CD14-positive monocyte (primary cell): ENCODE measurements around the gene C8B. TPM values are rescaled to one million over a fixed set of nuclear protein-coding genes. Genes with fewer than 3 reads are reported as not detected.

Experiments
- DNase-seq, 3 donors: peaks; one replicate each; pipeline ENCODE4 v3.0.0-alpha.2; 2011 to 2022
- H2AFZ ChIP-seq: 2 replicates; pipeline ENCODE4 v1.6.0; 2012; ENCODE audit warnings: mild to moderate bottlenecking, low read depth, low read length, inconsistent platforms; ENCODE audit not compliant: insufficient read depth, poor library complexity, severe bottlenecking
- H3K27ac ChIP-seq, 2 donors: 1 replicate in 1 of 2; 2 replicates in 1 of 2; pipeline ENCODE4 v1.5.1; 2012 to 2013; ENCODE audit warnings: low read length in 2 of 2, control low read depth in 1 of 2, inconsistent platforms in 1 of 2, low read depth in 1 of 2, mild to moderate bottlenecking in 1 of 2
- H3K27me3 ChIP-seq, 2 donors: one replicate each; pipeline versions ENCODE4 v1.6.0 to v1.6.1; 2011 to 2013; ENCODE audit warnings: low read length in 2 of 2; ENCODE audit not compliant: control insufficient read depth in 2 of 2, insufficient read depth in 2 of 2
- H3K36me3 ChIP-seq, 2 donors: replicated peaks in 1 of 2; 1 replicate in 1 of 2; 2 replicates in 1 of 2; pipeline versions ENCODE4 v1.5.1 to v1.6.1; 2012 to 2013; ENCODE audit warnings: low read length in 2 of 2, control low read depth in 1 of 2, inconsistent platforms in 1 of 2, mild to moderate bottlenecking in 1 of 2; ENCODE audit not compliant: insufficient read depth in 2 of 2, control insufficient read depth in 1 of 2
- H3K4me1 ChIP-seq, 2 donors: 1 replicate in 1 of 2; 2 replicates in 1 of 2; pipeline versions ENCODE4 v1.5.1 to v1.6.1; 2012 to 2013; ENCODE audit warnings: low read length in 2 of 2, control low read depth in 1 of 2, inconsistent platforms in 1 of 2, mild to moderate bottlenecking in 1 of 2, moderate library complexity in 1 of 2; ENCODE audit not compliant: insufficient read depth in 2 of 2, control insufficient read depth in 1 of 2
- H3K4me2 ChIP-seq: replicated peaks from 2 replicates; pipeline ENCODE3; 2012; ENCODE audit warnings: low read length, moderate library complexity, mild to moderate bottlenecking; ENCODE audit not compliant: poor library complexity, severe bottlenecking; ENCODE audit errors: extremely low read depth
- H3K4me3 ChIP-seq, 3 experiments: fragments of 200-600 bp in 1 of 3; sonication (generic) in 1 of 3; replicated peaks in 1 of 3; 1 replicate in 2 of 3; 2 replicates in 1 of 3; pipeline ENCODE4 v1.5.1; 2011 to 2013; ENCODE audit warnings: low read length in 3 of 3, mild to moderate bottlenecking in 3 of 3, control low read depth in 2 of 3, low read depth in 2 of 3, inconsistent platforms in 1 of 3, moderate library complexity in 1 of 3
- H3K79me2 ChIP-seq: 2 replicates; pipeline ENCODE4 v1.6.0; 2012; ENCODE audit warnings: mild to moderate bottlenecking, control low read depth, inconsistent platforms, low read length, moderate library complexity; ENCODE audit not compliant: insufficient read depth
- H3K9ac ChIP-seq: 2 replicates; pipeline ENCODE4 v1.6.0; 2017; ENCODE audit warnings: low read length, mild to moderate bottlenecking; ENCODE audit not compliant: insufficient read depth, poor library complexity, severe bottlenecking
- H3K9me3 ChIP-seq, 2 donors: replicated peaks in 1 of 2; 1 replicate in 1 of 2; 2 replicates in 1 of 2; pipeline versions ENCODE4 v1.5.1 to v1.6.1; 2012 to 2013; ENCODE audit warnings: low read length in 2 of 2, control low read depth in 1 of 2; ENCODE audit not compliant: control insufficient read depth in 1 of 2, insufficient read depth in 1 of 2
- H4K20me1 ChIP-seq: 2 replicates; pipeline ENCODE4 v1.6.0; 2012; ENCODE audit warnings: mild to moderate bottlenecking, low read length, control low read depth, moderate library complexity; ENCODE audit not compliant: insufficient read depth
- H3K27ac Mint-ChIP-seq, 7 donors: one replicate each; pipeline ENCODE4 v1.8.0; 2020; ENCODE audit warnings: mild to moderate bottlenecking in 7 of 7, mixed read lengths in 7 of 7, moderate library complexity in 6 of 7, inconsistent platforms in 2 of 7
- H3K27me3 Mint-ChIP-seq, 3 donors: one replicate each; pipeline ENCODE4 v1.8.0; 2021 to 2022; ENCODE audit warnings: low read depth in 3 of 3, mild to moderate bottlenecking in 3 of 3, mixed read lengths in 3 of 3, moderate library complexity in 3 of 3, inconsistent platforms in 1 of 3
- H3K36me3 Mint-ChIP-seq, 2 donors: one replicate each; pipeline ENCODE4 v1.8.0; 2020; ENCODE audit warnings: mixed read lengths in 2 of 2, inconsistent platforms in 1 of 2, mild to moderate bottlenecking in 1 of 2
- H3K4me1 Mint-ChIP-seq: one replicate; pipeline ENCODE4 v1.8.0; 2020; ENCODE audit warnings: mild to moderate bottlenecking, mixed read lengths
- H3K4me3 Mint-ChIP-seq, 2 donors: one replicate each; pipeline ENCODE4 v1.8.0; 2020; ENCODE audit warnings: mild to moderate bottlenecking in 2 of 2, mixed read lengths in 2 of 2, moderate library complexity in 1 of 2
- H3K9me3 Mint-ChIP-seq, 7 donors: one replicate each; pipeline ENCODE4 v1.8.0; 2020 to 2022; ENCODE audit warnings: mixed read lengths in 7 of 7, mild to moderate bottlenecking in 6 of 7, moderate library complexity in 6 of 7, inconsistent platforms in 2 of 7
- WGBS: methylation state at CpG from one replicate; pipeline ENCODE4 v1.1.5; 2013; ENCODE audit warnings: missing lambda C conversion rate; ENCODE audit not compliant: insufficient coverage; 5-methylcytosine and 5-hydroxymethylcytosine counted together
- intact Hi-C, 2 donors: fragments of 100-400 bp; cut with micrococcal nuclease; formaldehyde crosslinking; loops; one replicate each; pipeline versions ENCODE4 v1.15.0 to v1.15.1; 2023
- polyA plus RNA-seq, 3 donors: library from polyadenylated mRNA; depleted of rRNA in 1 of 3; unstranded in 2 of 3; stranded (reverse) in 1 of 3; fragments of 300-500 nt in 2 of 3; fragments of >200 nt in 1 of 3; fragmentation: Illumina TruSeq in 2 of 3; gene quantifications; 1 replicate in 2 of 3; 2 replicates in 1 of 3; pipeline ENCODE4 v1.2.3, GENCODE V29; 2012 to 2021
- TF ChIP-seq, protein P1 (sequence below): fragments of 200-600 bp; IDR thresholded peaks from one replicate; pipeline ENCODE4 v1.8.0; 2022; ENCODE audit warnings: antibody characterized with exemption, mild to moderate bottlenecking

C8B gene
- polyA plus RNA-seq, 3 donors: not detected

GRCh38 chr1:56911098-56911938 is 54.5 kb downstream of the C8B start:
- H3K4me2 ChIP-seq: no peak overlapping the region
- no peak overlapping the region for H3K9ac ChIP-seq
- 89% methylated on average over 5 of the region's 7 CpGs for WGBS
- Mint-ChIP-seq H3K9me3 (peaks cover 0 to 10% (median 2%) of the 10 kb centered on the region in 7 donors), H3K4me1 (peaks cover 31% of the 10 kb centered on the region), H3K4me3 (no peak overlapping the region), H3K27me3 (peaks cover 0 to 5% (median 1%) of the 10 kb centered on the region in 3 donors), H3K36me3 (no peaks in the 10 kb centered on the region), H3K27ac (no peak overlapping the region)
- no peak overlapping the region for H2AFZ ChIP-seq
- intact Hi-C loops: no loop called here
- TF ChIP-seq, protein P1, sequence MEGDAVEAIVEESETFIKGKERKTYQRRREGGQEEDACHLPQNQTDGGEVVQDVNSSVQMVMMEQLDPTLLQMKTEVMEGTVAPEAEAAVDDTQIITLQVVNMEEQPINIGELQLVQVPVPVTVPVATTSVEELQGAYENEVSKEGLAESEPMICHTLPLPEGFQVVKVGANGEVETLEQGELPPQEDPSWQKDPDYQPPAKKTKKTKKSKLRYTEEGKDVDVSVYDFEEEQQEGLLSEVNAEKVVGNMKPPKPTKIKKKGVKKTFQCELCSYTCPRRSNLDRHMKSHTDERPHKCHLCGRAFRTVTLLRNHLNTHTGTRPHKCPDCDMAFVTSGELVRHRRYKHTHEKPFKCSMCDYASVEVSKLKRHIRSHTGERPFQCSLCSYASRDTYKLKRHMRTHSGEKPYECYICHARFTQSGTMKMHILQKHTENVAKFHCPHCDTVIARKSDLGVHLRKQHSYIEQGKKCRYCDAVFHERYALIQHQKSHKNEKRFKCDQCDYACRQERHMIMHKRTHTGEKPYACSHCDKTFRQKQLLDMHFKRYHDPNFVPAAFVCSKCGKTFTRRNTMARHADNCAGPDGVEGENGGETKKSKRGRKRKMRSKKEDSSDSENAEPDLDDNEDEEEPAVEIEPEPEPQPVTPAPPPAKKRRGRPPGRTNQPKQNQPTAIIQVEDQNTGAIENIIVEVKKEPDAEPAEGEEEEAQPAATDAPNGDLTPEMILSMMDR: no peak
- H3K9me3 ChIP-seq: no peaks in the 10 kb centered on the region
- peaks cover 21% of the 10 kb centered on the region in 2 donors for H3K4me1 ChIP-seq
- no peaks in the 10 kb centered on the region for H4K20me1 ChIP-seq
- H3K27me3 ChIP-seq: no peaks in the 10 kb centered on the region
- no peak overlapping the region for H3K27ac ChIP-seq
- no peak for DNase-seq
- no peak overlapping the region for H3K4me3 ChIP-seq
- no peaks in the 10 kb centered on the region for H3K79me2 ChIP-seq
- H3K36me3 ChIP-seq: no peaks in the 10 kb centered on the region

- Histone ChIP-seq H3K36me3 (no peaks in the 10 kb centered on the region), H3K27ac (no peak overlapping the region), H3K27me3 (no peaks in the 10 kb centered on the region), H3K4me3 (no peak overlapping the region), H2AFZ (no peak overlapping the region), H3K9ac (no peak overlapping the region), H3K9me3 (no peaks in the 10 kb centered on the region), H4K20me1 (no peaks in the 10 kb centered on the region), H3K4me1 (peaks cover 21% of the 10 kb centered on the region in 2 donors), H3K4me2 (no peak overlapping the region), H3K79me2 (no peaks in the 10 kb centered on the region)
- TF ChIP-seq, protein P1: no peak
- Mint-ChIP-seq H3K27me3 (peaks cover 1 to 4% (median 2%) of the 10 kb centered on the region in 3 donors), H3K4me3 (peak overlapping the region in 1 of 2 donors; percentile 56), H3K4me1 (peaks cover 31% of the 10 kb centered on the region), H3K36me3 (no peaks in the 10 kb centered on the region), H3K27ac (peak overlapping the region in 2 of 7 donors; percentile 19 to 25), H3K9me3 (peaks cover 0 to 9% (median 3%) of the 10 kb centered on the region in 7 donors)
- intact Hi-C loops: no loop called here
- DNase-seq: peak; percentile 3 to 26 (median 20)
- 24% methylated on average over 4 of the region's 4 CpGs for WGBS
Measured at GRCh38 chr1:56910441-56910985, 55.3 kb downstream of the C8B start.
